Fibroblast of gingiva (primary cell): ENCODE measurements around the gene CD276.
"Not testable (repeated sequence)": the region's sequence is repeated elsewhere in the genome, so short reads cannot be mapped to it uniquely, and the experiment has no call there.

Source experiments
- DNase-seq: peaks from one replicate; pipeline ENCODE4 v3.0.0-alpha.2; 2011; ENCODE audit warnings: low read depth

CD276 gene

DNA sequence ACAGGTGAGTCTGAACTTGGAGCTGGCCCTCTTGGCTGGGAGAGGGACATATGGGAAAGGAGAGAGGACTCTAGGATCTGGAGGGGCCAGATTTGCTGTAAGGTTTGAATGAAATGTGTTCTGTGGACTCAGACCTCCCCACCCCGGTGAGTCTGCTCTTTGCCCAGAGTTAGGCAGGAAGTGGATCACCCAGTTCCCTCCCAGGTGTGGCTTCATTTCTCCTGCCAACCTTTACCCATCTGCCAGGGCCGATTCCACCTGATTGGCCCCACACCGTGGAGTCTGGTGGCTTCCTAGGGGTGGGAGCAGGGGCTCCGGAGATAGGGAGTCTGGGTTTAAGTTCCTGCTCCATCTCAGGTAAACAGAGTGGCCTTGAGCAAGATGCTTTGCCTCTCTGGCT, 25.5 kb downstream of the CD276 start:
- no peak for DNase-seq

DNA sequence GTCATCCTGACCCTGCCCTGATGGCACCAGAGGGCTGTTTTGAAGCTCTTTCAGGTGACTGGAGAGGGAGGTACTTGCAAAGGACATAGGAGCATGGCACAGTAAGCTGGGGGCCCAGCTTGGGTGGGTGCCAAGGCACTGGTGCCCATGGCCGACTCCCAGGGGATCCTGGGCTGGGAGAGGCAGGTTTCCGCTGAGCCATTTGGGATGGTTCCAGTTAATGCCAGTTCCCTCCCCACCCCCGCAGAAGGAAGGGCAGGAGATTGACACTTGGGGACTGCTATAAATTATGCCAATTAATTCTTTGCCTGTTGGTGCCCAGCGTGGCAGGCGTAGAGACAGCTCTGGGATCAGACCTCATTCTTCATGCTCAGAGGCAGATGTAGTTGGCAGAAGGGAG, 26.1 kb downstream of the CD276 start:
- no peak for DNase-seq

DNA sequence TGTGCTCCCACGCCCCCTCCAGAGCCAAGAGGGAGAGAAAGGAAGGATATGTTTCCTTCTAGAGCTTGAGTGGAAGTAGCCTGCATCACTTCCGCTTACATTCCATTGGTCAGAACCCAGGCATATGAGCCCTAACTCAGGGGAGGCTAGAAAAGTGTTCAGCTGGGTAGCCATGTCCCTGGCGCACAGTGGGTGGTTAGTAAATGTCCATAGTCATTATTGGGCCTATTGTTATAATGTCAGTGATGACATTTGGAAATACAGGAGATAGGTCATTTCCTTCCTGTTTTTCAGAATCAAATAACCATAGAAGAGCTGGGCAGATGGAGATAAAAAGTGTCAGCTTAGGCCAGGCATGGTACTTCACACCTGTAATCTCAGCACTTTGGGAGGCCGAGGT, 27.3 kb downstream of the CD276 start:
- DNase-seq: no peak

DNA sequence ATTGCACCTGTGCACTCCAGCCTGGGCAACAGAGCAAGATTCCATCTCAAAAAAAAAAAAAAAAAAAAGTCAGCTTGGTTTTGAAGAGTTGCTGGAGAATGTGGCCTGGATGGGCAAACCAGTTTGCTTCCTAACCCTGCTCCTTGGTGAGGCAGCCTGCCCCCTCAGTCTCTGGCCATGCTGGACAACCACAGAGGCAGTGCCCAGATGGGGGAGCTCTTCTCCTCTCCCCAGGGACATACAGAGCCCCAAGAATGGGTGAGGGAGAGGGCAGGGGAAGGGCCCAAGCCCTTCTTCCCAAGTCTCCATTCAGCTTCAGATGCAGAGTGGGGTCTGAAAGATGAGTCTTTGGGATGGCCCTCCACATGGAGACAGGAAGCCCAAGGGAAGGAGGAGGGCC, 27.9 kb downstream of the CD276 start:
- no peak for DNase-seq

DNA sequence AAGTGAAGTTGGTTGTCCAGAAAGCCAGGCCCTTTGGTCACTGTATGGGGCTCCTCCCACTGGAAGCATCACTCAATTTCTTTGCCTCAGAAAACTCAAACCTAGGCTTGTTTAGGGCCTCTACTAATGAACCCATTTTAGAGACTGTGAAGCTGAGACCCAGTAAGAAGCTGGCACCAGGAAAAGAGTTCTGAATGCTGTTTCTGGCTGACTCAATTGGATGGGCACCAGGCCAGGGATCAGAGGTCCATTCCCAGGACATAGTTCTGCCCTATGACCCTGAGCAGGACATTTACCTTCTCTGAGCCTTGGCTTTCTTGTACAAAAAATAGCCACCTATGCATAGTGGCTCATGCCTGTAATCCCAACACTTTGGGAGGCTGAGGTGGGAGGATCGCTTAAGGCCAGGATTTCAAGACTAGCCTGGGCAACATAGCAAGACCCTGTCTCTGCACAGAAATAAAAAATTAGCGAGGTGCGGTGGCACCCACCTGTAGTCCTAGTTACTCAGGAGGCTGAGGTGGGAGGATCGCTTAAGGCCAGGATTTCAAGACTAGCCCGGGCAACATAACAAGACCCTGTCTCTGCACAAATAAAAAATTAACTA, 30.6 kb downstream of the CD276 start:
- no peak for DNase-seq

DNA sequence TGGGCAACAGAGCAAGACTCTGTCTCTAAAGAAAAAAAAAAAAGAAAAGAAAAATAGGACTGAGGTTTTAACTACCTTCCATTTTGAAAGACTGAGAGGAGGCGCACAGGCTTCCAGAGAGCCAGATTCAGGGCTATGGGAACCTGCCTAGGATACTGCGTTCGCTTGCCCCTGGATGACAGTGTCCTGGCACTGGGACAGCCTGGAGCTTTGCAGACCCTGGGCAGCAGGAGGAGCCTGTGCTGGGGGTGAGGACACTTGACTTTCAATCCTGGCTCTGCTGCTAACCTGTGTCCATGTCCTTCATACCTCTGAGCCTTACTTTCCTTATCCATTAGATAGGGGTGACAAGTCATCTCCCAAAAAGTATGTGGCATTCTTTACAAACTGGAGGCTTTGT, 31.2 kb downstream of the CD276 start:
- DNase-seq: no peak

DNA sequence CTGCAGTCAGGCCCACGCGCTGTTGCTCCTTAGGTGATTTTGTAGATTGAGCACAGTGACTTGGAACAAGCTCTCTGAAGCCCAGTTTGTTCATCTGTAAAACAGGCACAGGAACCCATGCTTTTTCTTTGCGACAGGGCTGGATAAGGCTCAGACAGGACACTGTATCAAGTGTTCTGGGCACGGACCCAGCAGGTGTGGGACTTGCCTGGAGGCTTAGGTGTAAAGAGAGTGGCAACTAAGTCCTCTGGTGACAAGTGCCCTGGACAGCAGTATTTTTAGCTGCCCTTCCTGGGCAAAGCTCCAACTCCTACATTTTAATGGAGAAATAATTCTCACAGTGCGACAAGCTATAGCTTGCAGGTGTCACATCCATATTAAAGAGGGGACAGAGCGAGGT, 32.2 kb downstream of the CD276 start:
- DNase-seq: no peak

DNA sequence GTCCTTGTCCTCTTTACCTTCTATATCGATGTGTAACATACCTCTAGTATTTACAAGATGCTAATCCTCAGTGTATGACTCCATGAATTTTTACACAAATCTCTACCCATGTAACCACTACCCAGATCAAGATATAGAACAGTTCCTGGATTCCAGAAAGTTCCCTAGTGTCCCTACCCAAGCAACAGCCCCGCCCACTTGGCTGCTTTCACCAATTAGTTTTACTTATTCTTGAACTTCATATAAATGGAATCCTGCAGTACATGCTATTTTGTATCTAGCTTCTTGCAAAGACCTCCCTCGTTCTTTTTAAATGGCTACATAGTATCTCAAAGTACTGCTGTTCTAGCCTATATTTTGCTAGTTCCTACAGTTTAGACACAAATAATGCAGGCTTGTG, 33.0 kb downstream of the CD276 start:
- DNase-seq: no peak

DNA sequence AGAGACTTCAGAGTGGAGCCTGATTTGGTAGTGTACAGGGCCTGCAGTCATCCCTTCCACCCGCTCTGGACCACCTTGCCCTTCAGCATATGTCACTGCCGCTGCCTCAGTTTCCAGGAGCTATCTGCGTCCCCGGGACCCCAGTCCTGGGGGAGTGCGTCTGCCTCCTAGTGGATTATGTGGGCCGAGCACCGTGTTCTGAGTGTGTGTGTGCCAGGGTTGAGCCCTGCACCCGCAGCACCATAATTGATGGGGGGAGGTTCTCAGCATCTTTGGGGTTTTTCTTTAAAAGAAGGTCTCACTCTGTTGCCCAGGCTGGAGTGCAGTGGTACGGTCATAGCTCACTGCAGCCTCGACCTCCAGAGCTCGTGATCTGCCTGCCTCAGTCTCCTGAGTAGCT, 33.6 kb downstream of the CD276 start:
- DNase-seq: no peak

DNA sequence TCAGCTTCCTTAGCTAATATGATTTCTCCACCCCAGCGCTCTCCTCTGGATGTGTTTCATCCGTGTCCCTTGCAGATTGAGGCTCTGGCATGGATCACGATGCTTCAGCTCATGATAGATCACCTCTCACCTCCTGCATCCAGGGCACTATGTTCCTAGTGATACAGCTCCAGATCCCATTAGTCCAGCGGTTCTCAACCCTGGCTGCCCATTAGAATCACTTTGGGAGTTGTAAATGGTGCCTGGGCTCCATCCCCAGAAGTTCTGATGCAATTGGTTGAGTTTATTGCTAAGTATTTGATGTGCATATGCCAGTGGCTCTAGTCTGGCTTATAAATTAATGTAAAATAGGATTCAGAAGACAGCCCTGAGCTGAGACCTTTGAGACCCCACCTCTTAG, 34.5 kb downstream of the CD276 start:
- no peak for DNase-seq

DNA sequence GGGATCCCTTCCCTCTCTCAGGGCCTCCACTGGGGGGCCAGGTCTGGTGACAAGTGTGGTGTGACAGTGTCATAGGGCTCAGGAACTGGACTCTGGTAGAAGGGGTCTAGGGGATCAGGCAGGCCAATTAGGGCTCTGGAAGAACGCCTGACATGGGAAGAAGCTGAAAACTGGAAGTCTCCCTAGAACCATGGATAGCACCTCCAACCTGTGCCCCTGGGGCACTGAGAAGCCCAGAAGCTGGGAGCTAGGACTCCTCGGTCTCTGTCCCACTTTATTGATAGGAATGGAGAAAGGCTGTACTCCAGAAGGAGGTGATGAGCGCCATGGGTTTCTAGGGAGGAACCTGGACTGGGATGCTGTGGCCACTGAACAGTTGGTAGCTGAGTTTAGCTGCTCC, 38.2 kb downstream of the CD276 start:
- DNase-seq: no peak

DNA sequence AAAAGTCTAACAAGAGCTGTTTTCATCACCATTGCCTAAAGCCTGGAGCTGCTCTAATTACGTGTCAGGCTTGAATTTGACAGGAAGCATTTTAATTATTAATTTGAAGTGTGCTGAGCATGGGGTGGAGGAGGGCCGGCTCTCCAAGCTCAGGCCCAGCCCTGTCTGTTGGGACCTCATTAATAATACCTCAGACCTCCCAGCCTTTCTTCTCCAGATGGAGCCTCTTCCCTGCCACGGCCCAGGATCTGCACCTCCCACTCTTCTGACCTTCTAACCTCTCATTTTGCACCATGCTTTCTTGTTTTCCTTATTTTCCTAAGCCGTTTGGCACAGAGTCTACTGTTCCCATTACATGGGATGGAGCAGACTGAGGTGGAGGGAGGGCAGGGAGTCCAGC, 39.0 kb downstream of the CD276 start:
- no peak for DNase-seq

DNA sequence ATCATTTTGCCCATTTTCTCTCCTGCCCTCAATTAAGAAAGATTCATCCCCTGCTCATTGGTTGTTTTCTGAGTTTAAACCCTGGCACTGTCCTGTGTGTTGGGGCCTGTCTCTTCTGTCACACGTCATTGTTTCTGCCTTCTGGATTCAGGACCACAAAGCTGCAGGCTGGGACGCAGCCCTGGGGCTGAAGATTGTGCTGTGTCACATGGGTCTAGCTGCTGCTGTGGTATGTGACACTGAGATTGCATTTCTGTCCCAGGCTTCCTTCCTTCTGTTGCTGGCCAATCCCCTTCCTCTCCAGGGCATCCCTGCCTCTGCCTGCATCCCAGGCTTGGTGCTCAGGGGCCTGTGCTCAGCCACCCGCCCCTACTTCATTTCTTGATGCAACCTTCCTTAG, 40.0 kb downstream of the CD276 start:
- DNase-seq: no peak

DNA sequence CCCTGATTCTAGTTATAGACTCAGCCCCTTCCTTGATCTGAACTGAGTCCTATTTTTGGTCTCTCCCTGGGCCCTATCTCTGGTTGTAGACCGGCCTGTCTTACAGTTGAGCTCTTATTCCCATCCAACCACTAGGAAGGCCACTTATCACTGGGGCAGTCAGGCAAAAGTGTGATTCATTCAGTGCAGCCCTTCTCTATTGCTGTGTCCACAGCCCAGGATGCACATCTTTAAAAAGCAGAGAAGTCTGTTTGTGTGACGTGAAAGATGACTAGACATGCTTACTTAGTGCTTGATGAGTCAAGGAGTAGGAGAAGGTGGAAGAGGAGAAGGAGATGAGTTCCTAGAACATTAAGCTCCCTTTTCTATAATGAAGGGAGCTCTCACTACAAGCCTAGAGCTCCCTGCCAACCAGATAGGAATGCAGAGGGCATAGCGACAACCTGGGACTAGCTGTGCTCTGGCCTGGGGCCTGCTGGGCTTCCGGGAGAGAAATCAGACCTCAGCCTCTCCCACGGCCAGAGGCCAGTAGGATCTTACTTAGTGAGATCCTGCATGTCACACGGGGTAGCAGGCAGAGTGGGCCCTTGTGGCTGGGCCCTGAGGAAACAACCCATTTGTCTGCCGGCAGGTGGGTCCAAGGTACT, 43.3 kb downstream of the CD276 start:
- DNase-seq: no peak

DNA sequence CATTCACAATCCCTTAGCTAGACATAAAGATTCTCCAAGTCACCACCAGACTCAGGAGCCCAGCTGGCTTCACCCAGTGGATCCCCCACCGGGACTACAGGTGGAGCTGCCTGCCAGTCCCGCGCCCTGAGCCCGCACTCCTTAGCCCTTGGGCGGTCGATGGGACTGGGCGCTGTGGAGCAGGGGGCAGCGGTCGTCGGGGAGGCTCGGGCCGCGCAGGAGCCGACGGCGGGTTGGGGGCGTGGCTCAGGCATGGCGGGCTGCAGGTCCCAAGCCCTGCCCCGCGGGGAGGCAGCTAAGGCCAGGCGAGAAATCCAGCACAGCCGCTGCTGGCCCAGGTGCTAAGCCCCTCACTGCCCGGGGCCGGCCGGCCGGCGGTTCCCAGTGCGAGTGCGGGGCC, 47.9 kb downstream of the CD276 start:
- not testable (repeated sequence) for DNase-seq

DNA sequence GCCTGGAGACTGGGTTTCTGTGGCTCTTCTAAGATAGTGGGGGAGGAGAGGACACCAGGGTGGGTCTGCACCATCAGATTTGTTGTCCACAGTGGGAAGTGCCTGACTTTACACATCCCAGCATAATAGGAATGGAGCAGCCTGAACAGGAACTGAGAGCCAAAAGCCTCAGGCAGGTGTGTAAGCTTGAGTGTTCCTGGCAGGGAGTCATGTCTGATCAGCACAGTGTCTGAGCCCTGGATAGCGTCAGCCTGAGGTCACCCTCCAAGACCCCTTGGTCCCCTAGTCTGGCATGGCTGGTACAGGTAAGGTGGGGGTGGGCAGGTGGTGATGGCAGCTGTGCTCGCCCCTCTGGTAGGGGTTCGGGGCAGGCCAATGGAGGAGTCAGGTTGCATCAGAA, 48.7 kb downstream of the CD276 start:
- DNase-seq: no peak

DNA sequence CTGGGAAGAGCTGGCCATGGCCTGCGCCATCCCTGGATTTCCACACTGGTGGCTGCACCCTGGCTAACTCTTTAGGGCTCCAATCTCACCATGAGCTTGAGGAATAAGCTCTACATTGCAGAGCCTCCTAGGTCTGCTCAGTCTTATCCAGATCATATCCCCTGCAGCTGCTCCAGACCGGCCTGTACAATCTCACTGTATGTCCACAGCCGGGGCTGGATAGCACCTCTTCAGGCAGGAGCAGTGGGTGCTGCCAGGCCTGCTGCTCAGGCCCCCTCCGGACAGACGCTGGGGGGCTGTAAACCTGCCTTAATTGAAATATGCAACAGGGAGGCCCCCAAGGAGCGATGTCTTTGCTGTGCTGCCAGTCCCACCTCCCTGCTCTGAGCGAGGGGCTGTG, 53.4 kb downstream of the CD276 start:
- DNase-seq: no peak

DNA sequence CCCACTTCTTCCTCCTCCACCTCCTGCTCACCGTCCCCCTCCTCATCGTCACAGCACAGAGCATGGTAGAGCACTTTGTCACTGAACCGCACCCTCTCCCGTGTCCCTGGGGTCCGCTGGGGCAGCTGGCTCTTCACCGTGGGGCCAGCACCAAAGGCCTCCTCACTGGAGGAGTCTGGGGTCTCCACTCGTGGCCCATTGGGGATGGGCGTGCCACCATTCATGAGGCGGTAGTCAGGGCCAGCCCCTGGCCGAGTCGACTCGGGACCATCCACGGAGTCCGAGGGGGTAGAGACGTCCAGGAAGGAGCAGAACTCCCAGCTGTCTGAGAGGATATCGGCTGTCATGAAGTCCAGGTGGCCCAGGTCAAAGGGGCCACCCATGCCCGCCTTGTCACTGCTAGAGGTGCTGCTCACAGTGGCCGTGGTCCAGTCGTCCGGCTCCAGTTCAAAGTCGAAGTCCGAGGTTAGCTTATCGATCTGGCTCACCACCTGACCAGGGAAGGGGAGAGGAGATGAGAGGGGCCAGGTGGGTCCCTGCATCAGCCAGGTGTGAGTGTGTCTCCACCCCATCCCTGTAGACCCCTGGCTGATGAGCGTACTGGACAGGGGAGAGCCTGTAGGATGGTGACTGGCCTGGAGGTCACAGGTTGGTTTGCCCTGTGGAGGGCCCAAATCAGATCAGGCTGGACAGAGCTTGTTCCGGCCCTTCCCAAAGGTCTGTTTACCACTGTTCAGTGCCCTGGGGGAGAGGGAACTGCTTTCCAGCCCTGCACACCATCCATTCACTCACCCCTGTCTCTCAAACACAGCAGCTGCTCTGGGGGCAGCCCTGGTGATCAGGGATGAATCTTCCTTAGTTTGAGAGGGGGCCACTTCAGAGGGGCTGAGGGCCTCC, 56.2 kb downstream of the CD276 start:
- DNase-seq: no peak

DNA sequence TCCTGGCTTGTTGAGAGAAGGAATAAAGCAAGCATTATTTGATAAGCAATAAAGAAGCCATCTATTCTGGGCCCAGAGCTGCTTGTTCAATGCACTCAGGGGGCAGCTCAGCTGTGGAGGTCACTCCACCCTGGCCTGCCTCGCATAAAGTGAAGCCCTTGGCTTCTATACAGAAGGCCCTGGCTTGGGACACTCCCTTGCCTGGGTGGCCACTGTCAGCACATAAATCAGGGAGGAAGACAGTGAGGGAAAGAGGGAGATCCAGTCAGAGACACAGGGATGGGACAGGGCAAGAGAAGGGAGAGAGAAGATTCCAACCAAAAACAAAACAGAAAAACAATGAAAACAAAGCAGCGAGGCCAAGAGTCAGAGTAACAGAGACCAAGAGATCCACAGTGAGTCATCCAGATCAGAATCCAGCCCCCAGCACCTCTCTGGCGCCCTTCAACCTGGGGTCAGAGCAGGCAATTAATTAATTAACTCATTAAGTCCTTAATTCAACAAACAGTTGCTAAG, 57.2 kb downstream of the CD276 start:
- no peak for DNase-seq

DNA sequence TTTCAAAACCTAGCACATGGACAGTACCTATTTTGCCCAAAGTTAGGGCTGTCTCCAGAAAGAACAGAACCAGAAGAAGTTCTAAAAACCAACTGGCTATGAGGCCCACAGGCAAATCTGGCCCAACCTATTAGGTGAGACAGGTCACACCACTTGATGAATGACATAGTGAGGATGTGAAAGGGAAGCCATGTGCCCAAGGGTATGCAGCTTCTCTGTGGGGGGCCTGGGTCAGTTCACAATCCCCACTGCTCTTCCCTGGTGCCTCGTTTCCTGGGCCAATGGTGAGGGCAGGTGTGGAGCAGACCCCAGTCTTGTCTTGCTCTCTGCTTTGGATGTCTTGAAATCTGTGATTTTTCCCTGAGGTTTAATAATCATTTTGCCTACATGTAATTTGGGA, 60.1 kb downstream of the CD276 start:
- no peak for DNase-seq

DNA sequence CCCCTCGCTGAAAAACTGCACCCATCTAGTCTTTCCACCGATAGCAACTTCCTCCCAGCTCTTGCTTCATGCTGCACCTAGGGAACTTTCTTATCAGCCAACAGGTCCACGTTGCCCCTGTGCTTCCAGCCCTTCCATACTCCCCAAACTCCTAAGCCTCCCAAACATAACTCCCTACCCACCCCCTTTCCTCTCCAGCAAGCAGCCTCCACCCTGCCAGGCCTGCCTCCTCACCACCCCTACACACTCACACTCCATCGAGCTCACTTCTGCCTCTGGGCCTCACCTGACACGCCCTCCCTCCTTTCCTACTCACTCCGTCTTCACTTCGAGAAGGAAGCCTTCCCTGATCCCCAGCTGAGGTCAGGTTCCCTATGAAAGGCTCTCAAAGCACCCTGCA, 60.9 kb downstream of the CD276 start:
- no peak for DNase-seq

DNA sequence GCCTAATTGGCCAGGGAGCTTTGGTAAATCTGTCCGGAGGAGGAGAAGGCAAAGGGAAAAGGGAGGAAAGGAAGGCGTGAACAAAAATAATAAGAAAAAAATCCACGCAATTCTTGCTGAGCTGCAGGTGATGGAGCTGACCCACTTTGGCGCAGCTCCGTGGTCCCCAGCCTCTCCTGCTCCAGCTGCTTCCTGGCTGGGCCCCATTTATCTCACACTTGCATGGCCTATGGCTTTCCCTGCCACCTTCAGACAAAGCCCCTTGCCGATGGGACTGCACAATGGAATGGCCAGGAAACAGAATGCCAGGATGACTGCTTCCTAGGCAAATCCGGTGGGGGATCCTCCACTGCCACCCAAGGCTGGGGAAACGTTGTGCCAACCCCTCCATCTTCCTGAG, 62.1 kb downstream of the CD276 start:
- DNase-seq: no peak

DNA sequence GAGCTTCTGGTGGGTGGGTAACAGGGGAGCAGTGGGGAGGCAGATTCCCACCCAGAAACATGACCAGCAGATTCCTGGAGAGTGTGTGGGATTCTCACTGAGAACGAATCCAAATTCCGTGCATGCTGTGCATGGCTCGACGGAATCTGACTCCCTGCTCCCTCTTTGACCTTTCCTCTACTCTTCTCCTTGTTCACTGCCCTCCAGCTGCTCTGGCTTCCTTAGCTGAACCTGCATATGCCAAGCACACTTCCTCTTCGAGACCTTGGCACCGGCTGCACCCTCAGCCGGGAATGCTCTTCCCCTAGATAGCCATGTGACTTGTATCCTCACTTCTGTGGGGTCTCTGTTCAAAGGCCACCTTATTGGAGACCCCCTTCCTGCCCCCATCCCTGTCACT, 62.7 kb downstream of the CD276 start:
- DNase-seq: peak; percentile 39
